GM18502 (cell line): ENCODE results near the gene PLAAT2.
A peak's percentile ranks its signal among the peaks of the same experiment; 100 is the strongest.
"Not testable (repeated sequence)": the region's sequence is repeated elsewhere in the genome, so short reads cannot be mapped to it uniquely, and the experiment has no call there.

Experiments
- ATAC-seq: cut with Tn5 transposase; IDR thresholded peaks from one replicate; pipeline ENCODE4 v1.9.1; 2021; ENCODE audit warnings: mild to moderate bottlenecking; ENCODE audit not compliant: unreplicated experiment, poor library complexity

PLAAT2 gene

GRCh38 chr11:63581224-63581623 lies 18.0 kb upstream of the PLAAT2 start:
- ATAC-seq, result not testable (repeated sequence)

GRCh38 chr11:63578882-63579281 lies 15.7 kb upstream of the PLAAT2 start:
- not testable (repeated sequence) for ATAC-seq

GRCh38 chr11:63574856-63575602 lies 11.8 kb upstream of the PLAAT2 start:
- ATAC-seq, result no peak

GRCh38 chr11:63573881-63574855 lies 11.0 kb upstream of the PLAAT2 start:
- ATAC-seq, result no peak

- no peak for ATAC-seq
Measured at GRCh38 chr11:63572026-63572688, 9.0 kb upstream of the PLAAT2 start.

GRCh38 chr11:63569570-63569969 lies 6.4 kb upstream of the PLAAT2 start:
- no peak for ATAC-seq

- peak; percentile 82 for ATAC-seq
Measured at GRCh38 chr11:63567044-63567840, 4.1 kb upstream of the PLAAT2 start.

- ATAC-seq, result no peak
Measured at GRCh38 chr11:63564784-63565350, 1.7 kb upstream of the PLAAT2 start.

- ATAC-seq, result peak; percentile 66
Measured at GRCh38 chr11:63564056-63564774, 1.0 kb upstream of the PLAAT2 start.

- ATAC-seq, result no peak
Measured at GRCh38 chr11:63560506-63561180, 2.5 kb downstream of the PLAAT2 start.

- ATAC-seq, result no peak
Measured at GRCh38 chr11:63558459-63559157, 4.6 kb downstream of the PLAAT2 start.

- ATAC-seq, result no peak
Measured at GRCh38 chr11:63557570-63557969, 5.6 kb downstream of the PLAAT2 start.

GRCh38 chr11:63556404-63557013 lies 6.7 kb downstream of the PLAAT2 start:
- no peak for ATAC-seq

GRCh38 chr11:63554877-63555223 lies 8.3 kb downstream of the PLAAT2 start:
- ATAC-seq, result no peak

- ATAC-seq, result peak; percentile 75
Measured at GRCh38 chr11:63553759-63554158, 9.4 kb downstream of the PLAAT2 start.

- no peak for ATAC-seq
Measured at GRCh38 chr11:63552921-63553320, 10.3 kb downstream of the PLAAT2 start.

- no peak for ATAC-seq
Measured at GRCh38 chr11:63551889-63552266, 11.3 kb downstream of the PLAAT2 start.
